Esophagus muscularis mucosa (tissue), 3 donors: ENCODE measurements around the gene RAB22A.

Experiments used
- CTCF ChIP-seq, 3 experiments: fragments of 200-600 bp in 2 of 3; fragments of 450-650 bp in 1 of 3; sonication (generic) in 2 of 3; IDR thresholded peaks; one replicate each; pipeline ENCODE4 v1.5.1; 2017 to 2019; ENCODE audit warnings: antibody characterized with exemption in 3 of 3, mild to moderate bottlenecking in 2 of 3, moderate library complexity in 1 of 3
- POLR2A ChIP-seq: fragments of 450-650 bp; IDR thresholded peaks from one replicate; pipeline ENCODE4 v1.6.1; 2017; ENCODE audit warnings: antibody characterized with exemption, moderate library complexity, mild to moderate bottlenecking, low read depth
- POLR2AphosphoS5 ChIP-seq, 2 donors: sonication (generic); formaldehyde crosslinking; IDR thresholded peaks; one replicate each; pipeline ENCODE4 v1.6.1; 2017; ENCODE audit warnings: antibody characterized with exemption in 2 of 2

GRCh38 chr20:58344741-58345140 lies 35.2 kb downstream of the RAB22A start:
- no peak for TF ChIP-seq CTCF (IDR thresholded peaks at IDR 0.05)
- no peak for TF ChIP-seq POLR2A
- no peak for TF ChIP-seq POLR2AphosphoS5 (IDR thresholded peaks at IDR 0.05)
